Measurements from ENCODE around the gene DMWD. TPM values are rescaled to one million over a fixed set of nuclear protein-coding genes. Genes with fewer than 3 reads are reported as not detected.

Gene DMWD
- total and polyA plus RNA-seq, 2 of the 13 experiments (the other 11 are each of a cell fraction or from before 2014, with no cell fraction given) = 10.3 to 14.9 TPM

GRCh38 chr19:45792470-45793177 lies at the start of gene DMWD (continued):
- TF ChIP-seq TIGD3 (CRISPR knock-in tag; IDR thresholded peaks at IDR 0.05; ENCODE audit: borderline replicate concordance) (no peak), ZNF275 (CRISPR knock-in tag; IDR thresholded peaks at IDR 0.05; ENCODE audit: borderline replicate concordance) (no peak), FOXM1 (CRISPR knock-in tag; IDR thresholded peaks at IDR 0.05) (no peak), ZMYM4 (CRISPR knock-in tag; IDR thresholded peaks at IDR 0.05) (no peak), GATA4 (IDR thresholded peaks at IDR 0.05; ENCODE audit: borderline replicate concordance, low read depth) (no peak), ZNF354B (CRISPR knock-in tag; IDR thresholded peaks at IDR 0.05) (no peak), ZNF224 (CRISPR knock-in tag; IDR thresholded peaks at IDR 0.05) (no peak), ZNF816 (CRISPR knock-in tag; IDR thresholded peaks at IDR 0.05; ENCODE audit: borderline replicate concordance) (no peak), TFDP1 (CRISPR knock-in tag; IDR thresholded peaks at IDR 0.05; ENCODE audit: borderline replicate concordance) (no peak), JDP2 (CRISPR knock-in tag; IDR thresholded peaks at IDR 0.05; ENCODE audit: borderline replicate concordance) (no peak), EZH2 (conservative IDR thresholded peaks at IDR 0.05; ENCODE audit: low read depth, low read length) (no peak), MIXL1 (CRISPR knock-in tag; IDR thresholded peaks at IDR 0.05) (no peak), ZNF768 (CRISPR knock-in tag; IDR thresholded peaks at IDR 0.05) (no peak), ZNF235 (CRISPR knock-in tag; IDR thresholded peaks at IDR 0.05; ENCODE audit: borderline replicate concordance) (no peak), ZNF883 (CRISPR knock-in tag; IDR thresholded peaks at IDR 0.05; ENCODE audit: not compliant biosample characterization) (no peak), ETS1 (CRISPR knock-in tag; IDR thresholded peaks at IDR 0.05) (no peak; the same call in 1 of the 2 replicates), ZNF331 (CRISPR knock-in tag; IDR thresholded peaks at IDR 0.05) (no peak), ZNF619 (CRISPR knock-in tag; IDR thresholded peaks at IDR 0.05) (no peak), SIN3A (IDR thresholded peaks at IDR 0.05; ENCODE audit: borderline replicate concordance, low read depth, low read length) (0 out of 2 replicates have a peak, but pooled peaks have one; percentile 17), HOXA7 (CRISPR knock-in tag; IDR thresholded peaks at IDR 0.05) (no peak)
